NCI-H1105 treated with DMSO at 0.1 percent for 48 hours (cell line): ENCODE measurements around the gene SIRT3.

Source experiments
- DNase-seq: peaks from one replicate; lab custom pipeline; 2025; lab: John Stamatoyannopoulos, UW

SIRT3 gene

GRCh38 chr11:235997-236773, at the start of gene SIRT3:
Gene SIRT3, minus strand, starts transcription at chr11:236342. Its CDS starts 14 bp downstream, at chr11:236328.
- DNase-seq: peak; percentile 79

DNA sequence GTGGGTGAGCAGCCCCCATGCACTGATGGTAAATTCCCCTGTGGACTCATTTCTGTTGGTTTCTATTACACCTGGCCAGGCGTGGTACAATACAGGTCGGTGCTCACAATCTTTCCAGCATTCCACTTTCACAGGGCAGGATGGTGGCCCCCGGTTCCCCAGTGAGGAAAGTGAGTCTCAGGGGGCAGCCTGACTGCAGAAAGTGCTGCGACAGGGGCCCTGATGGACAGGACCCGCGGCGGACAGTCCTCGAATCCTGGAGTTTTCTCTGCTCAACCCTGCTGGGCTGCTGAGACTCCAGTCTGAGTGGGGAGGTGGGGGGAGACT, 49.7 kb upstream of the SIRT3 start:
- DNase-seq: no peak

GRCh38 chr11:285021-285893, 49.1 kb upstream of the SIRT3 start:
- DNase-seq: no peak

DNA sequence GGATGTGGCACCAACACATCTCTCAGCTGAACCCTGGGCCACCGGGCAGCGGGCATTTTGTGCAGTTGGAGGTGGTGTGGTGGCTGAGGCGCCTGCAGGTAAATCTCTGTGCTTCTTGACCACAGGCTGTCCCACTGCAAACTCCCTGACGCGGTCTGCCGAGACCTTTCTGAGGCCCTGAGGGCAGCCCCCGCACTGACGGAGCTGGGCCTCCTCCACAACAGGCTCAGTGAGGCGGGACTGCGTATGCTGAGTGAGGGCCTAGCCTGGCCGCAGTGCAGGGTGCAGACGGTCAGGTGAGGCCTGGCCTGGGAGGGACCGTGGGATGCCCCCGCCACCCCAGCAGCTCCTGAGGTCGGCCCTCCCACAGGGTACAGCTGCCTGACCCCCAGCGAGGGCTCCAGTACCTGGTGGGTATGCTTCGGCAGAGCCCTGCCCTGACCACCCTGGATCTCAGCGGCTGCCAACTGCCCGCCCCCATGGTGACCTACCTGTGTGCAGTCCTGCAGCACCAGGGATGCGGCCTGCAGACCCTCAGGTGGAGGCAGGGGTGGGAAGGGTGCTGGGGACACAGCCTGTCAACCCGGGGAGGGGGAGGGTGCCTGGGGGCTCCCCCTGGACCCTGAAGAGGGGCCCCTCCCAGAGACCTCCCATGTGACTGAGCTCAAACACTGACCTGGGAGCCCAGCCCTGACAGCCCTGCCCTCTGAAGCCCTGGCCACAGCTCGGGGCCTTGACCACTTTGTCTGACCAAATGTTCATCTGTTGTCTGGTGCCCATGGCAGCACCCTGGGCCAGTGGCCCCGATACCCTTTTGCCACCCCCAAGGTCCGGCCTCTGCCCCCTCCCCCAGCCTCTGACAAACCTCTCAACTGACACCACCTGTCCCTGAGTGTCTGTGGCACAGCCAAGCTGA, 48.2 kb upstream of the SIRT3 start:
- no peak for DNase-seq

GRCh38 chr11:283405-284104, 47.4 kb upstream of the SIRT3 start:
- no peak for DNase-seq

DNA sequence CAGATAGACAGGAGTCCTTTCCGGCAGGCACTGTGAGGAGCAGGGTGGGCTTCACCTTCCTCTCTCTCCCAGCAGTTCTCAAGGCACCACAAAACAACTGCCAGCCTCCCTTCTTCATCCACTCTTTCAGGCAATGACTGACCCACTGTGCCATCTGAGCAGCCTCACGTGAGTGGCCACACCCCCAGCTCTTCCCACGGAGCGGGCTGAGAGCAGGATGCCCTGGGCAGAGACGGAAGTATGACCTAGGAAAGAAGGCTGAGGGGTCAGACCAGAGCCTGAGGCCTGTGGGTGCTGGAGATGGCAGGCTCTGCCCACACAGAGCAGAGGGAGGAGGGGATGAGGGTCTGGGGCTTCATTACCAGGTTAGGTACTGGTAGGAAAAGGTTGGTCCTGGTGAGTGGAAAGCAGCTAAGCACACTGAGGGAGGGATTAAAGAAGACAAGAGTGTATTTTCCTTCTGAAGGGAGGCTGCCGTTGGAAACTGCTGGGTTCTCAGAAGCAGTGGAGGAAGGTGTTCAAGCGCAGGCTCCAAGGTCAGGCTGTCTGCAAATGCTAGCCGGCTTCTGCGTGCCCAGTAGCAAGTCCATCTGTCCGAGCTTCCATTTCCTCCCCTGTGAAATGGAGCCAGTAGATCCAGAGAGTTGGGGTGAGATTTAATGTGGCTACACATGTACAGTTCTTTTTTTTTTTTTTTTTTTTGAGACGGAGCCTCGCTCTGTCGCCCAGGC, 46.7 kb upstream of the SIRT3 start:
- DNase-seq: no peak

DNA sequence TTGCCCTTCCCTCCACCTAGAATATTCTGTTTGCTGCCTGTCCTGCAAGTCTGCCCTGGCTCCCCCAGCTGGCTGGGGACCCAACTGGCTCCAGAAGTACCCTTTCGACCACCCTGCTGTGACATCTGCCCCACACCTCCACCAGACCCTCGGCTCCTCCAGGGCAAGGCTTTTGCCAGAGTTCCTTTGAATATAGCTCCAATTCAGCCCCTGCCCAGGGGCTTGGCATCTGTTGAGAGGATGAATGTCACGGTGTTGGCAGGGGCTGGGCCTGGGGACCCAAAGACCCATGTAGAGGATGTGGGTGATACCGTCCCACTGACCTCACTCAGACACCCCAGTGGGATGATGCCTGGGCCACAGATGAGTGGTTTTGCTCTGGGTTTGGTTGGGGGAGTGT, 46.0 kb upstream of the SIRT3 start:
- no peak for DNase-seq

DNA sequence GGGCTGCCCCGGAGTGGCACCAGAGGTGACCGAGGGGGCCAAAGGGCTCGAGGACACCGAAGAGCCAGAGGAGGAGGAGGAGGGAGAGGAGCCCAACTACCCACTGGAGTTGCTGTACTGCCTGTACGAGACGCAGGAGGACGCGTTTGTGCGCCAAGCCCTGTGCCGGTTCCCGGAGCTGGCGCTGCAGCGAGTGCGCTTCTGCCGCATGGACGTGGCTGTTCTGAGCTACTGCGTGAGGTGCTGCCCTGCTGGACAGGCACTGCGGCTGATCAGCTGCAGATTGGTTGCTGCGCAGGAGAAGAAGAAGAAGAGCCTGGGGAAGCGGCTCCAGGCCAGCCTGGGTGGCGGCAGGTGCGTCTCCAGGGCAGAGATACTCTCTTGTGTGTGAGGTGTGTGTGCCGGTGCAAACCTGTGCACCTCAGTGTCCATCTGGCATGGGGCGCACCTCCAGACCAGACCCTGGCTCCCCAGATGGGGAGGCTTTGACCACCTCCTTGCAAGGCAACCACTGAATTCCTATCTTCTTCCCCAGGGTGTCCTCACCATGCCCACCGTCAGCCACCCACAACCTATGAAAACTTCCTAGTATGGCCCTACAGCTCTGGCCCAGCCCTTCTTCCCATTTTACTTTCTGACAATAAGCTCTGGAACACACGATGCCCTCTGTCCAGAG, 45.5 kb upstream of the SIRT3 start:
- DNase-seq: no peak

GRCh38 chr11:280706-281485, 44.8 kb upstream of the SIRT3 start:
- no peak for DNase-seq

DNA sequence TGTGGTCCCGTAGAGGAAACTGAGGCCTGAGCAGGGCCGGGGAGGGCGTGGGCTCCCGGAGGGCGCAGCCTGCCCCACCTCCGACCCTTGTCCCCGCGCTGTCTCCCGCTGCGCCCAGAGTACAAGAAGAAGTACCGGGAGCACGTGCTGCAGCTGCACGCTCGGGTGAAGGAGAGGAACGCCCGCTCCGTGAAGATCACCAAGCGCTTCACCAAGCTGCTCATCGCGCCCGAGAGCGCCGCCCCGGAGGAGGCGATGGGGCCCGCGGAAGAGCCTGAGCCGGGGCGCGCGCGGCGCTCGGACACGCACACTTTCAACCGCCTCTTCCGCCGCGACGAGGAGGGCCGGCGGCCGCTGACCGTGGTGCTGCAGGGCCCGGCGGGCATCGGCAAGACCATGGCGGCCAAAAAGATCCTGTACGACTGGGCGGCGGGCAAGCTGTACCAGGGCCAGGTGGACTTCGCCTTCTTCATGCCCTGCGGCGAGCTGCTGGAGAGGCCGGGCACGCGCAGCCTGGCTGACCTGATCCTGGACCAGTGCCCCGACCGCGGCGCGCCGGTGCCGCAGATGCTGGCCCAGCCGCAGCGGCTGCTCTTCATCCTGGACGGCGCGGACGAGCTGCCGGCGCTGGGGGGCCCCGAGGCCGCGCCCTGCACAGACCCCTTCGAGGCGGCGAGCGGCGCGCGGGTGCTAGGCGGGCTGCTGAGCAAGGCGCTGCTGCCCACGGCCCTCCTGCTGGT, 44.0 kb upstream of the SIRT3 start:
- no peak for DNase-seq

DNA sequence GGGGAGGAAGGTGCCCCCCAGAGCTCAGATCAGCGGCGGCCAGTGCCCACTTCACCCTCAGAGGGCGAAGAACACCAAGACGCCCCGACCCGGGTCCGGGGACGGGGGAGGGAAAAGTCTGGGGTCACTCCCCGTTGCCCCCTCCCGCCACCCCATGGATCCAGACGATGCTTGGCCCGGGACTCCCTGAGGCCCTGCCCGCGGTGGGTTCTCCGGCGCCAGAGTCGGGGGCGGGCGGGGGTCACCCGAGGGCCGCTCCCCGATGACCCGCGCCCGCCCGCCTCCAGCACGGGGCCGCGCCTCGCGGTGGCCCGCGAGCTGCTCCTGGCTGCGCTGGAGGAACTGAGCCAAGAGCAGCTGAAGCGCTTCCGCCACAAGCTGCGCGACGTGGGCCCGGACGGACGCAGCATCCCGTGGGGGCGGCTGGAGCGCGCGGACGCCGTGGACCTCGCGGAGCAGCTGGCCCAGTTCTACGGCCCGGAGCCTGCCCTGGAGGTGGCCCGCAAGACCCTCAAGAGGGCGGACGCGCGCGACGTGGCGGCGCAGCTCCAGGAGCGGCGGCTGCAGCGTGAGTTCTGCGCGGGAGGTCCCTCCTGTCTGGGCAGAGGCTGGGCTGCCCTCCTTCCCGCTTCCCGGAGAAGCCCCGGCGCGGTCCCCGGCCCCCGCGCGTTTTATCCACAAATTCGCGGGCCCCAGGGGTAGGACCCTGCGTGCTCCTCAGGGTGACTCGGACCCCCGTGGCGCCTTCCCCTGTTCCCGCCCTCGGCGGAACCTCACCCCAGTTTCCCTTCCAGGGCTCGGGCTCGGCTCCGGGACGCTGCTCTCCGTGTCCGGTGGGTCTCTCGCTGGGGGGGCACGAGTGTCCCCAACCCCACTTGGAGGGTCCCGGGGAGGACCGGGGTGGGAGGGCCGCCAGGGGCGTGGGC, 43.2 kb upstream of the SIRT3 start:
- no peak for DNase-seq

- no peak for DNase-seq
These were observed 42.1 kb upstream of the SIRT3 start, which contains the start of gene NLRP6 for GRCh38 chr11:278001-278951. Gene NLRP6, plus strand, starts transcription at chr11:278407. Its CDS starts 163 bp downstream, at chr11:278570.

DNA sequence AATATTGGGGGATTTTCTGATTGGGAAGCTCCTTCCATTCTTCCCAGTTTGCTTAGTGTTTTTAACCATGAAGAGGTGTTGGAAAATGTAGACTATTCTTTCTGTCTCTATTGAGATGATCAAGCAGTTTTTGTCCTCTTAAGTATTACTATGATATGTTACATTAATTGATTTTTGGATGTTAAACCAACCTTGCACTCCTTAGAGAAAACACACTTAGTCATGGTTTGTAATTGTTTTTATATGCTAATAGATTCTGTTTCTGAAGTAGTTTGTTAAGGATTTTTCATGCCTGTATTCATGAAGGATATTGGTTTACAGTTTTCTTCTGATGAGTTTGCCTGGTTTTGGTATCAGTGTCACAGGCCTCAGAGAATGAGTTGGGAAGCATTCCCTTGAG, 40.1 kb upstream of the SIRT3 start:
- DNase-seq: no peak

DNA sequence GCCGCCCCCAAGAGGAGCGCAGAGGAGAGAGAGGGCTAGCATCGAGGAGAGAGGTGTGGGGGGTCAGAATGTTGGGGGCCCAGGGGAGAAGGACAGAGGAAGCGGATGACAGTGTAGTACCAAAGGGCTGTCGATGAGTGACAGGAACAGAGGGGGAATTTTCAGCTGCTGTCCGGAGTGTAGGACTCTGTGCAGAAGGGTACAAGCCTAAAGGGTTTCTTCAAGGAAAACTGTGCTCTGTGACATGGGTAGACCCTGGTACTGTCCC, 36.7 kb upstream of the SIRT3 start:
- no peak for DNase-seq

- DNase-seq: no peak
These were observed 36.2 kb upstream of the SIRT3 start for GRCh38 chr11:272195-272930.

DNA sequence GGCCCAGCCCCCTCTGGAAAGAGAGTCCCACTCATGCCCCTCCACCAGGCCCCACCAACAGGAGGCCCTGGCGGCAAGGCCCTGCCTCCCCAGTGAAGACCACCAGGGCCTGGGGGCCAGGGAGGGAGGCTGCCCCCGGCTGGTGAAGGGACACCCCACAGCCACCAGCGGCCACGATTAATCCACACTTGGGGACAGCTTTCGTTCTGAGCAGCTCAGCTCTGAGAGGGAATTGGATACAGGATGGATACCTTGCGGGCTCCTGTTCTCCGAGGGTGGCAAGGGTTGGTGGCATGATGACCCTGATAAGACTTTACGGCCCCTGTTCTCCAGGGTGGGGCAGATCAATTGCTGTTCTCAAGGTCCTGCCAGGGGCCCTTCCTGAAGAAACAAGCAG, 35.2 kb upstream of the SIRT3 start:
- DNase-seq: no peak
